GM12872 (cell line): ENCODE results near the gene B3GALT5.

Source experiments
- CTCF ChIP-seq: IDR thresholded peaks from 3 replicates; pipeline ENCODE4 v1.5.1; 2011; ENCODE audit warnings: low read depth, mild to moderate bottlenecking, low read length, moderate library complexity; ENCODE audit not compliant: insufficient read depth

Gene B3GALT5

GRCh38 chr21:39650306-39650705 is 37.6 kb downstream of the B3GALT5 start:
- no peak for TF ChIP-seq CTCF

GRCh38 chr21:39650801-39651200 is 38.1 kb downstream of the B3GALT5 start:
- no peak for TF ChIP-seq CTCF

- TF ChIP-seq CTCF: no peak
Measured at GRCh38 chr21:39651206-39651605, 38.5 kb downstream of the B3GALT5 start.

- no peak for TF ChIP-seq CTCF
Measured at GRCh38 chr21:39654951-39655350, 42.2 kb downstream of the B3GALT5 start.

- no peak for TF ChIP-seq CTCF
Measured at GRCh38 chr21:39655589-39655988, 42.8 kb downstream of the B3GALT5 start.

GRCh38 chr21:39656209-39656608 is 43.5 kb downstream of the B3GALT5 start:
- no peak for TF ChIP-seq CTCF

- TF ChIP-seq CTCF: no peak
Measured at GRCh38 chr21:39657091-39657689, 44.5 kb downstream of the B3GALT5 start.
